ENCODE results near the gene CPB2.

The CPB2 gene

GRCh38 chr13:46126552-46127357 lies 21.9 kb upstream of the CPB2 start:
- DNase-seq, result peak; percentile 80

GRCh38 chr13:46126056-46126455 lies 21.2 kb upstream of the CPB2 start:
- no peak for DNase-seq

GRCh38 chr13:46124967-46125933 lies 20.4 kb upstream of the CPB2 start:
- no peak for DNase-seq

GRCh38 chr13:46124531-46124966 lies 19.7 kb upstream of the CPB2 start:
- no peak for DNase-seq

GRCh38 chr13:46122304-46122703 lies 17.5 kb upstream of the CPB2 start:
- no peak for DNase-seq

GRCh38 chr13:46121597-46122163 lies 16.8 kb upstream of the CPB2 start:
- no peak for DNase-seq

- no peak for DNase-seq
These were observed 16.2 kb upstream of the CPB2 start for GRCh38 chr13:46121033-46121432.

GRCh38 chr13:46119883-46120614 lies 15.2 kb upstream of the CPB2 start:
- peak; percentile 59 for DNase-seq

GRCh38 chr13:46116653-46117502 lies 12.0 kb upstream of the CPB2 start:
- no peak for DNase-seq

GRCh38 chr13:46114613-46115012 lies 9.8 kb upstream of the CPB2 start:
- no peak for DNase-seq

GRCh38 chr13:46113596-46113995 lies 8.8 kb upstream of the CPB2 start:
- DNase-seq, result no peak

GRCh38 chr13:46111151-46111550 lies 6.3 kb upstream of the CPB2 start:
- DNase-seq, result no peak

GRCh38 chr13:46109451-46109850 lies 4.6 kb upstream of the CPB2 start:
- DNase-seq, result no peak

- no peak for DNase-seq
These were observed 2.1 kb upstream of the CPB2 start for GRCh38 chr13:46106839-46107371.

GRCh38 chr13:46103037-46103436 lies 1.8 kb downstream of the CPB2 start:
- no peak for DNase-seq

GRCh38 chr13:46102255-46102605 lies 2.6 kb downstream of the CPB2 start:
- DNase-seq, result no peak

- DNase-seq, result peak; percentile 78
These were observed 3.2 kb downstream of the CPB2 start for GRCh38 chr13:46101484-46102254.

GRCh38 chr13:46101002-46101401 lies 3.8 kb downstream of the CPB2 start:
- no peak for DNase-seq

GRCh38 chr13:46100191-46100815 lies 4.5 kb downstream of the CPB2 start:
- DNase-seq, result no peak

GRCh38 chr13:46097663-46098062 lies 7.2 kb downstream of the CPB2 start:
- DNase-seq, result no peak
